GM23338 (cell line): Measurements from ENCODE around the gene PDCD11. TPM values are rescaled to one million over a fixed set of nuclear protein-coding genes. Genes with fewer than 3 reads are reported as not detected.

Experiments
- ATAC-seq: fragments of 200-7000 bp; cut with Tn5 transposase; 3 replicates; pipeline ENCODE4 v1.9.1; 2020
- DNase-seq: peaks from one replicate; pipeline ENCODE4 v3.0.0-alpha.2; 2015; ENCODE audit warnings: low spot score
- H2AFZ ChIP-seq: fragments of 200-600 bp; sonication (generic); 2 replicates; pipeline ENCODE4 v1.8.0; 2016; ENCODE audit warnings: antibody characterized with exemption, mild to moderate bottlenecking, moderate library complexity
- H3F3A ChIP-seq: fragments of 200-600 bp; sonication (generic); replicated peaks from 2 replicates; pipeline ENCODE4 v1.8.0; 2017; ENCODE audit warnings: antibody characterized with exemption, mixed run types, low read depth
- H3K27ac ChIP-seq: fragments of 200-600 bp; sonication (generic); 2 replicates; pipeline ENCODE4 v1.6.1; 2016; ENCODE audit warnings: low read depth
- H3K27me3 ChIP-seq: fragments of 200-600 bp; sonication (generic); 2 replicates; pipeline ENCODE4 v1.8.0; 2016; ENCODE audit warnings: mild to moderate bottlenecking, mixed run types, moderate library complexity; ENCODE audit not compliant: insufficient read depth
- H3K36me3 ChIP-seq: fragments of 200-600 bp; sonication (generic); 2 replicates; pipeline ENCODE4 v1.8.0; 2016; ENCODE audit warnings: mild to moderate bottlenecking; ENCODE audit not compliant: insufficient read depth
- H3K4me1 ChIP-seq: fragments of 200-600 bp; sonication (generic); 2 replicates; pipeline ENCODE4 v1.8.0; 2016; ENCODE audit warnings: mild to moderate bottlenecking, moderate library complexity; ENCODE audit not compliant: insufficient read depth
- H3K4me2 ChIP-seq: fragments of 200-600 bp; sonication (generic); 2 replicates; pipeline ENCODE4 v1.7.1; 2017; ENCODE audit warnings: mixed run types
- H3K4me3 ChIP-seq: fragments of 200-600 bp; sonication (generic); 2 replicates; pipeline ENCODE4 v1.6.1; 2016; ENCODE audit warnings: mixed run types
- H3K79me2 ChIP-seq: fragments of 200-600 bp; sonication (generic); replicated peaks from 2 replicates; pipeline ENCODE4 v1.8.0; 2017; ENCODE audit warnings: mild to moderate bottlenecking; ENCODE audit not compliant: insufficient read depth
- H3K9me2 ChIP-seq: fragments of 200-600 bp; sonication (generic); 2 replicates; pipeline ENCODE4 v1.8.0; 2017; ENCODE audit not compliant: insufficient read depth
- H4K20me1 ChIP-seq: fragments of 200-600 bp; sonication (generic); replicated peaks from 2 replicates; pipeline ENCODE4 v1.8.0; 2017; ENCODE audit warnings: mild to moderate bottlenecking; ENCODE audit not compliant: insufficient read depth
- H3K27ac Mint-ChIP-seq: 2 replicates; pipeline ENCODE4 v1.8.0; 2020; ENCODE audit warnings: inconsistent platforms, mild to moderate bottlenecking, moderate library complexity, mixed read lengths
- H3K27me3 Mint-ChIP-seq: 3 replicates; pipeline ENCODE4 v1.8.0; 2022; ENCODE audit warnings: low read depth, mild to moderate bottlenecking, moderate library complexity, mixed read lengths, inconsistent platforms; ENCODE audit not compliant: insufficient read depth, poor library complexity
- H3K36me3 Mint-ChIP-seq: 3 replicates; pipeline ENCODE4 v1.8.0; 2021; ENCODE audit warnings: low read depth, mild to moderate bottlenecking, inconsistent platforms, moderate library complexity, mixed read lengths
- H3K4me1 Mint-ChIP-seq: 3 replicates; pipeline ENCODE4 v1.8.0; 2020; ENCODE audit warnings: mild to moderate bottlenecking, inconsistent platforms, mixed read lengths
- H3K4me3 Mint-ChIP-seq: 3 replicates; pipeline ENCODE4 v1.8.0; 2021; ENCODE audit warnings: moderate library complexity, mild to moderate bottlenecking, inconsistent platforms, mixed read lengths
- H3K9me3 Mint-ChIP-seq: 3 replicates; pipeline ENCODE4 v1.8.0; 2020; ENCODE audit warnings: moderate library complexity, mild to moderate bottlenecking, inconsistent platforms, mixed read lengths
- CREB1 ChIP-seq: fragments of 250-450 bp; sonication (Bioruptor Pico); IDR thresholded peaks from 2 replicates; pipeline ENCODE4 v1.5.0; 2020; ENCODE audit warnings: low read depth, mild to moderate bottlenecking, moderate library complexity
- CTCF ChIP-seq, 2 experiments: fragments of 200-600 bp in 1 of 2; sonication (generic) in 1 of 2; conservative IDR thresholded peaks; 2 replicates each; pipeline versions ENCODE4 v1.5.1 to v1.6.1; 2016 to 2017; ENCODE audit warnings: antibody characterized with exemption in 2 of 2, low read depth in 2 of 2, mild to moderate bottlenecking in 2 of 2, moderate library complexity in 1 of 2
- EZH2 ChIP-seq: fragments of 200-600 bp; sonication (generic); IDR thresholded peaks from one replicate; pipeline ENCODE4 v1.8.0; 2017; ENCODE audit warnings: antibody characterized with exemption, mild to moderate bottlenecking, low read depth; ENCODE audit not compliant: unreplicated experiment
- EZH2phosphoT487 ChIP-seq: fragments of 200-600 bp; sonication (generic); IDR thresholded peaks from one replicate; pipeline ENCODE4 v1.8.1; 2018; ENCODE audit warnings: antibody characterized with exemption; ENCODE audit not compliant: unreplicated experiment
- JUNB ChIP-seq: IDR thresholded peaks from one replicate; pipeline ENCODE4 v1.6.1; 2016; ENCODE audit warnings: antibody characterized with exemption; ENCODE audit not compliant: unreplicated experiment
- NANOG ChIP-seq: IDR thresholded peaks from 2 replicates; pipeline ENCODE4 v1.6.1; 2016; ENCODE audit warnings: antibody characterized with exemption, borderline replicate concordance
- POLR2AphosphoS5 ChIP-seq: IDR thresholded peaks from 2 replicates; pipeline ENCODE4 v1.6.1; 2016; ENCODE audit warnings: antibody characterized with exemption, low read depth
- STAT1 ChIP-seq: IDR thresholded peaks from one replicate; pipeline ENCODE4 v1.6.1; 2016; ENCODE audit warnings: antibody characterized with exemption; ENCODE audit not compliant: unreplicated experiment
- ZNF114 ChIP-seq: fragments of 250-450 bp; sonication (Bioruptor Pico); IDR thresholded peaks from 2 replicates; pipeline ENCODE4 v1.5.0; 2020; ENCODE audit warnings: mild to moderate bottlenecking, moderate library complexity
- ZNF331 ChIP-seq: fragments of 250-450 bp; sonication (Bioruptor Pico); IDR thresholded peaks from 2 replicates; pipeline ENCODE4 v1.5.0; 2020; ENCODE audit warnings: low read depth, mild to moderate bottlenecking, moderate library complexity
- ZNF462 ChIP-seq: fragments of 250-450 bp; sonication (Bioruptor Pico); IDR thresholded peaks from 2 replicates; pipeline ENCODE4 v1.5.0; 2020; ENCODE audit warnings: mild to moderate bottlenecking, moderate library complexity
- polyA plus RNA-seq: library from polyadenylated mRNA; unstranded; fragments of >200 nt; fragmentation: Nextera tagmentation; extraction: Ambion mirVana; gene quantifications from 2 replicates; pipeline ENCODE4 v1.2.1, GENCODE V29; 2016
- total RNA-seq: library from RNA; depleted of rRNA; stranded (reverse); fragments of >200 nt; shearing (Covaris generic); gene quantifications from 2 replicates; pipeline ENCODE4 v1.2.3, GENCODE V29; 2014
- TF ChIP-seq, protein P1 (sequence below): IDR thresholded peaks from 2 replicates; pipeline ENCODE4 v1.6.1; 2016; ENCODE audit warnings: antibody characterized with exemption
- TF ChIP-seq, protein P2 (sequence below): IDR thresholded peaks from one replicate; pipeline ENCODE4 v1.6.1; 2018; ENCODE audit warnings: antibody characterized with exemption; ENCODE audit not compliant: unreplicated experiment

The PDCD11 gene
- total and polyA plus RNA-seq, 2 experiments from 2014 or later, result 82.1 to 87.8 TPM

- Mint-ChIP-seq H3K4me3 (no peak overlapping the region), H3K9me3 (no peaks in the 10 kb centered on the region), H3K27me3 (peaks cover 19% of the 10 kb centered on the region), H3K36me3 (no peaks in the 10 kb centered on the region), H3K27ac (no peak overlapping the region), H3K4me1 (peaks cover 32% of the 10 kb centered on the region)
- no peaks in the 10 kb centered on the region for H3K27me3 ChIP-seq
- 0 out of 2 replicates have a peak overlapping the region, but pooled peaks have one; percentile 43 for H2AFZ ChIP-seq
- H3K36me3 ChIP-seq, result no peaks in the 10 kb centered on the region
- H3K27ac ChIP-seq, result no peak overlapping the region
- H3K4me3 ChIP-seq, result no peak overlapping the region
- H4K20me1 ChIP-seq, result no peaks in the 10 kb centered on the region
- no peaks in the 10 kb centered on the region for H3K4me1 ChIP-seq
- no peak for TF ChIP-seq POLR2AphosphoS5
- TF ChIP-seq EZH2, result no peak
- TF ChIP-seq, protein P1, sequence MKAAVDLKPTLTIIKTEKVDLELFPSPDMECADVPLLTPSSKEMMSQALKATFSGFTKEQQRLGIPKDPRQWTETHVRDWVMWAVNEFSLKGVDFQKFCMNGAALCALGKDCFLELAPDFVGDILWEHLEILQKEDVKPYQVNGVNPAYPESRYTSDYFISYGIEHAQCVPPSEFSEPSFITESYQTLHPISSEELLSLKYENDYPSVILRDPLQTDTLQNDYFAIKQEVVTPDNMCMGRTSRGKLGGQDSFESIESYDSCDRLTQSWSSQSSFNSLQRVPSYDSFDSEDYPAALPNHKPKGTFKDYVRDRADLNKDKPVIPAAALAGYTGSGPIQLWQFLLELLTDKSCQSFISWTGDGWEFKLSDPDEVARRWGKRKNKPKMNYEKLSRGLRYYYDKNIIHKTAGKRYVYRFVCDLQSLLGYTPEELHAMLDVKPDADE, result no peak
- no peak for TF ChIP-seq ZNF331
- TF ChIP-seq JUNB, result no peak
- no peak for TF ChIP-seq STAT1
- no peak for TF ChIP-seq EZH2phosphoT487
- TF ChIP-seq, protein P2, sequence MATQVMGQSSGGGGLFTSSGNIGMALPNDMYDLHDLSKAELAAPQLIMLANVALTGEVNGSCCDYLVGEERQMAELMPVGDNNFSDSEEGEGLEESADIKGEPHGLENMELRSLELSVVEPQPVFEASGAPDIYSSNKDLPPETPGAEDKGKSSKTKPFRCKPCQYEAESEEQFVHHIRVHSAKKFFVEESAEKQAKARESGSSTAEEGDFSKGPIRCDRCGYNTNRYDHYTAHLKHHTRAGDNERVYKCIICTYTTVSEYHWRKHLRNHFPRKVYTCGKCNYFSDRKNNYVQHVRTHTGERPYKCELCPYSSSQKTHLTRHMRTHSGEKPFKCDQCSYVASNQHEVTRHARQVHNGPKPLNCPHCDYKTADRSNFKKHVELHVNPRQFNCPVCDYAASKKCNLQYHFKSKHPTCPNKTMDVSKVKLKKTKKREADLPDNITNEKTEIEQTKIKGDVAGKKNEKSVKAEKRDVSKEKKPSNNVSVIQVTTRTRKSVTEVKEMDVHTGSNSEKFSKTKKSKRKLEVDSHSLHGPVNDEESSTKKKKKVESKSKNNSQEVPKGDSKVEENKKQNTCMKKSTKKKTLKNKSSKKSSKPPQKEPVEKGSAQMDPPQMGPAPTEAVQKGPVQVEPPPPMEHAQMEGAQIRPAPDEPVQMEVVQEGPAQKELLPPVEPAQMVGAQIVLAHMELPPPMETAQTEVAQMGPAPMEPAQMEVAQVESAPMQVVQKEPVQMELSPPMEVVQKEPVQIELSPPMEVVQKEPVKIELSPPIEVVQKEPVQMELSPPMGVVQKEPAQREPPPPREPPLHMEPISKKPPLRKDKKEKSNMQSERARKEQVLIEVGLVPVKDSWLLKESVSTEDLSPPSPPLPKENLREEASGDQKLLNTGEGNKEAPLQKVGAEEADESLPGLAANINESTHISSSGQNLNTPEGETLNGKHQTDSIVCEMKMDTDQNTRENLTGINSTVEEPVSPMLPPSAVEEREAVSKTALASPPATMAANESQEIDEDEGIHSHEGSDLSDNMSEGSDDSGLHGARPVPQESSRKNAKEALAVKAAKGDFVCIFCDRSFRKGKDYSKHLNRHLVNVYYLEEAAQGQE, result no peak
- no peak for TF ChIP-seq ZNF462 (CRISPR knock-in tag)
- TF ChIP-seq ZNF114 (CRISPR knock-in tag), result no peak
- no peak for TF ChIP-seq CREB1 (CRISPR knock-in tag)
- TF ChIP-seq CTCF (conservative IDR thresholded peaks at IDR 0.05; ENCODE audit: low read depth in 2 of 2), result no peak
- TF ChIP-seq NANOG, result no peak
- no peak overlapping the region for H3K4me2 ChIP-seq
- ATAC-seq, result peak; percentile 6; the same call in 2 of the 3 replicates
- no peak for DNase-seq
- no peaks in the 10 kb centered on the region for H3K79me2 ChIP-seq
- H3F3A ChIP-seq, result no peaks in the 10 kb centered on the region
- no peaks in the 10 kb centered on the region for H3K9me2 ChIP-seq
Observed at GRCh38 chr10:103475437-103475836, 79.0 kb downstream of the PDCD11 start.
